GM19397 (cell line): ENCODE measurements around the gene GJB2.
"Not testable (repeated sequence)": the region's sequence is repeated elsewhere in the genome, so short reads cannot be mapped to it uniquely, and the experiment has no call there.

Source experiments
- ATAC-seq: cut with Tn5 transposase; IDR thresholded peaks from one replicate; pipeline ENCODE4 v1.9.1; 2021; ENCODE audit warnings: mild to moderate bottlenecking, moderate library complexity; ENCODE audit not compliant: unreplicated experiment

GJB2 gene

GRCh38 chr13:20171364-20171763 lies 21.4 kb downstream of the GJB2 start:
- no peak for ATAC-seq

- no peak for ATAC-seq
These were observed 21.8 kb downstream of the GJB2 start for GRCh38 chr13:20170921-20171320.

- ATAC-seq, result no peak
These were observed 24.3 kb downstream of the GJB2 start for GRCh38 chr13:20168396-20168795.

- no peak for ATAC-seq
These were observed 27.1 kb downstream of the GJB2 start for GRCh38 chr13:20165417-20166257.

GRCh38 chr13:20161951-20162300 lies 30.8 kb downstream of the GJB2 start:
- ATAC-seq, result no peak

GRCh38 chr13:20161275-20161950 lies 31.3 kb downstream of the GJB2 start:
- ATAC-seq, result peak; percentile 69

- ATAC-seq, result peak; percentile 64
These were observed 32.1 kb downstream of the GJB2 start, which contains the start of gene GJA3 for GRCh38 chr13:20160306-20161274. Gene GJA3 (minus strand): TSS chr13:20161052. CDS start chr13:20143288, 17,764 bp downstream.

- ATAC-seq, result no peak
These were observed 33.0 kb downstream of the GJB2 start for GRCh38 chr13:20159646-20160305.

- ATAC-seq, result no peak
These were observed 35.5 kb downstream of the GJB2 start for GRCh38 chr13:20157151-20157796.

GRCh38 chr13:20156702-20157101 lies 36.0 kb downstream of the GJB2 start:
- ATAC-seq, result no peak

- ATAC-seq, result not testable (repeated sequence)
These were observed 39.4 kb downstream of the GJB2 start for GRCh38 chr13:20153290-20153689.

GRCh38 chr13:20151612-20152011 lies 41.1 kb downstream of the GJB2 start:
- ATAC-seq, result no peak

GRCh38 chr13:20151016-20151415 lies 41.7 kb downstream of the GJB2 start:
- ATAC-seq, result no peak

- ATAC-seq, result no peak
These were observed 42.2 kb downstream of the GJB2 start for GRCh38 chr13:20150561-20150960.

- no peak for ATAC-seq
These were observed 43.0 kb downstream of the GJB2 start for GRCh38 chr13:20149762-20150161.

- ATAC-seq, result no peak
These were observed 44.1 kb downstream of the GJB2 start for GRCh38 chr13:20148501-20149183.

- no peak for ATAC-seq
These were observed 46.4 kb downstream of the GJB2 start for GRCh38 chr13:20146381-20146780.

- no peak for ATAC-seq
These were observed 47.2 kb downstream of the GJB2 start for GRCh38 chr13:20145521-20145920.

- no peak for ATAC-seq
These were observed 48.4 kb downstream of the GJB2 start for GRCh38 chr13:20144141-20144850.
